ENCODE results near the gene RXRB.

GRCh38 chr6:33176906-33177305 is 23.6 kb downstream of the RXRB start:
- TF ChIP-seq CTCF (conservative IDR thresholded peaks at IDR 0.05 in 1 of 2, IDR thresholded peaks at IDR 0.05 in 1 of 2; ENCODE audit: low read depth in 1 of 2, low read length in 2 of 2) (no peak), EZH2 (IDR thresholded peaks at IDR 0.05; ENCODE audit: low read length, missing control alignments) (no peak)
